Naive thymus-derived CD8-positive, alpha-beta T cell (primary cell): ENCODE data around the gene SKOR1. TPM values are rescaled to one million over a fixed set of nuclear protein-coding genes. Genes with fewer than 3 reads are reported as not detected.

ENCODE experiments used
- ATAC-seq, 2 donors: fragments of 150-1000 bp; cut with Tn5 transposase in 1 of 2; sonication (Bioruptor Pico), chemical (Tn5 transposase) in 1 of 2; 1 replicate in 1 of 2; 2 replicates in 1 of 2; pipeline ENCODE4 v1.10.0; 2021; ENCODE audit warnings: mild to moderate bottlenecking in 2 of 2, moderate library complexity in 2 of 2
- POLR2A ChIA-PET: fragments of 350-600 bp; sonication (Branson Sonifier 250); formaldehyde crosslinking; loops from one replicate; lab custom pipeline; 2021; ENCODE audit warnings: antibody characterized with exemption; lab: Charles Lee
- DNase-seq, 10 donors: peaks; one replicate each; pipeline versions ENCODE4 v3.0.0 to v3.0.0-alpha.2; 2020 to 2022
- H3K27ac Mint-ChIP-seq, 10 donors: one replicate each; pipeline ENCODE4 v1.8.0; 2020 to 2022; ENCODE audit warnings: mild to moderate bottlenecking in 10 of 10, mixed read lengths in 10 of 10, moderate library complexity in 4 of 10, inconsistent platforms in 1 of 10
- H3K27me3 Mint-ChIP-seq, 5 donors: one replicate each; pipeline ENCODE4 v1.8.0; 2021 to 2022; ENCODE audit warnings: mixed read lengths in 5 of 5
- H3K36me3 Mint-ChIP-seq, 3 donors: one replicate each; pipeline ENCODE4 v1.8.0; 2020 to 2022; ENCODE audit warnings: mixed read lengths in 3 of 3, mild to moderate bottlenecking in 2 of 3, inconsistent platforms in 1 of 3
- H3K4me1 Mint-ChIP-seq, 4 donors: one replicate each; pipeline ENCODE4 v1.8.0; 2021 to 2022; ENCODE audit warnings: mixed read lengths in 4 of 4
- H3K4me3 Mint-ChIP-seq, 10 donors: one replicate each; pipeline ENCODE4 v1.8.0; 2020 to 2022; ENCODE audit warnings: mild to moderate bottlenecking in 10 of 10, mixed read lengths in 10 of 10, moderate library complexity in 6 of 10, inconsistent platforms in 1 of 10
- H3K9me3 Mint-ChIP-seq, 9 donors: one replicate each; pipeline ENCODE4 v1.8.0; 2020 to 2022; ENCODE audit warnings: mixed read lengths in 9 of 9, mild to moderate bottlenecking in 3 of 9, inconsistent platforms in 1 of 9, moderate library complexity in 1 of 9
- polyA plus RNA-seq, 3 donors: library from polyadenylated mRNA; unstranded; fragments of 300-500 nt; fragmentation: Illumina TruSeq; gene quantifications; one replicate each; pipeline ENCODE4 v1.2.3, GENCODE V29; 2021
- total RNA-seq, 8 experiments: library from RNA in 2 of 8; stranded (reverse) in 2 of 8; gene quantifications; one replicate each; pipeline ENCODE4 v1.2.3 and lab custom pipeline; 2021 to 2026

Gene SKOR1
- total RNA-seq (1 to 10 TPM; 1.0 to 1.4 TPM), polyA plus RNA-seq (under 1 TPM in 1 of 3 donors, not detected in 2; 0.05 TPM), total RNA-seq (lab: John Stamatoyannopoulos, UW) (0.67 to 3.0 (median 1.4) reads per million in 6 experiments)

- ATAC-seq (peak in 1 of 2 donors; percentile 31), DNase-seq (peak in 1 of 10 donors; percentile 54)
- Mint-ChIP-seq H3K4me3 (peak within 1 kb of the TSS; percentile 39 to 90 (median 70)), H3K27ac (peak within 1 kb of the TSS in 1 of 10 donors; percentile 23), H3K4me1 (peaks cover 30 to 74% (median 61%) of the 10 kb centered on the region in 4 donors), H3K36me3 (peaks cover 0 to 6% (median 5%) of the 10 kb centered on the region in 3 donors), H3K27me3 (peaks cover 35 to 78% (median 62%) of the 10 kb centered on the region in 5 donors), H3K9me3 (peaks cover 0 to 5% (median 0%) of the 10 kb centered on the region in 9 donors)
- POLR2A ChIA-PET = interaction anchor here (0.8 kb wide), 1 partner anchor 8 kb away, joined by 3 read pairs; no protein-coding TSS in a partner anchor
Measured at GRCh38 chr15:67824976-67825880, at the start of gene SKOR1. Gene SKOR1 (plus strand): TSS chr15:67825509. CDS start chr15:67825603, 94 bp downstream.

GRCh38 chr15:67775998-67776397 is 49.3 kb upstream of the SKOR1 start:
- Mint-ChIP-seq H3K36me3 (peaks cover 0 to 19% (median 9%) of the 10 kb centered on the region in 3 donors), H3K4me3 (no peak overlapping the region), H3K4me1 (peaks cover 0 to 13% (median 0%) of the 10 kb centered on the region in 4 donors), H3K27ac (no peak overlapping the region), H3K9me3 (no peaks in the 10 kb centered on the region), H3K27me3 (no peaks in the 10 kb centered on the region)
- ATAC-seq (no peak), DNase-seq (no peak)
- POLR2A ChIA-PET = no interaction called here

- POLR2A ChIA-PET = no interaction called here
- H3K36me3 Mint-ChIP-seq = peaks cover 0 to 19% (median 11%) of the 10 kb centered on the region in 3 donors
- peaks cover 0 to 13% (median 0%) of the 10 kb centered on the region in 4 donors for H3K4me1 Mint-ChIP-seq
Measured at GRCh38 chr15:67776600-67776999, 48.7 kb upstream of the SKOR1 start.

GRCh38 chr15:67777071-67777470 is 48.2 kb upstream of the SKOR1 start:
- H3K4me3 Mint-ChIP-seq = no peak overlapping the region
- no peaks in the 10 kb centered on the region for H3K9me3 Mint-ChIP-seq
- POLR2A ChIA-PET = no interaction called here
- DNase-seq (no peak), ATAC-seq (no peak)
- peak overlapping the region in 1 of 10 donors; percentile 11 for H3K27ac Mint-ChIP-seq
- H3K27me3 Mint-ChIP-seq = no peaks in the 10 kb centered on the region
- peaks cover 0 to 19% (median 11%) of the 10 kb centered on the region in 3 donors for H3K36me3 Mint-ChIP-seq
- H3K4me1 Mint-ChIP-seq = peaks cover 0 to 17% (median under 1%) of the 10 kb centered on the region in 4 donors

More at GRCh38 chr15:67776600-67776999, 48.7 kb upstream of the SKOR1 start:
- no peak for DNase-seq
- no peak for ATAC-seq
- H3K27me3 Mint-ChIP-seq = no peaks in the 10 kb centered on the region
- H3K4me3 Mint-ChIP-seq = no peak overlapping the region
- no peaks in the 10 kb centered on the region for H3K9me3 Mint-ChIP-seq
- no peak overlapping the region for H3K27ac Mint-ChIP-seq

- H3K4me1 Mint-ChIP-seq = peaks cover 1 to 21% (median 4%) of the 10 kb centered on the region in 4 donors
- H3K36me3 Mint-ChIP-seq = peaks cover 0 to 14% (median 10%) of the 10 kb centered on the region in 3 donors
- no peak for ATAC-seq
- H3K4me3 Mint-ChIP-seq = no peak overlapping the region
- no peak overlapping the region for H3K27ac Mint-ChIP-seq
- H3K9me3 Mint-ChIP-seq = no peaks in the 10 kb centered on the region
- no peak for DNase-seq
- no peaks in the 10 kb centered on the region for H3K27me3 Mint-ChIP-seq
- POLR2A ChIA-PET = no interaction called here
Measured at GRCh38 chr15:67777773-67778172, 47.5 kb upstream of the SKOR1 start.

GRCh38 chr15:67778968-67779548 is 46.3 kb upstream of the SKOR1 start:
- Mint-ChIP-seq H3K4me1 (peaks cover 10 to 33% (median 16%) of the 10 kb centered on the region in 4 donors), H3K4me3 (no peak overlapping the region), H3K9me3 (no peaks in the 10 kb centered on the region), H3K27me3 (no peaks in the 10 kb centered on the region), H3K36me3 (peaks cover 0 to 9% (median 8%) of the 10 kb centered on the region in 3 donors), H3K27ac (no peak overlapping the region)
- POLR2A ChIA-PET = no interaction called here
- DNase-seq = no peak
- ATAC-seq = no peak

GRCh38 chr15:67779549-67780111 is 45.7 kb upstream of the SKOR1 start:
- H3K9me3 Mint-ChIP-seq = no peaks in the 10 kb centered on the region
- no peaks in the 10 kb centered on the region for H3K27me3 Mint-ChIP-seq
- peaks cover 0 to 8% (median 7%) of the 10 kb centered on the region in 3 donors for H3K36me3 Mint-ChIP-seq
- peak overlapping the region in 1 of 10 donors; percentile 18 for H3K27ac Mint-ChIP-seq
- peak overlapping the region in 1 of 10 donors; percentile 62 for H3K4me3 Mint-ChIP-seq
- DNase-seq = no peak
- H3K4me1 Mint-ChIP-seq = peaks cover 14 to 39% (median 22%) of the 10 kb centered on the region in 4 donors
- no peak for ATAC-seq
- POLR2A ChIA-PET = no interaction called here

- peaks cover 0 to 5% (median 4%) of the 10 kb centered on the region in 3 donors for H3K36me3 Mint-ChIP-seq
- no peaks in the 10 kb centered on the region for H3K9me3 Mint-ChIP-seq
- H3K27me3 Mint-ChIP-seq = no peaks in the 10 kb centered on the region
- ATAC-seq (no peak), DNase-seq (no peak)
- peaks cover 24 to 52% (median 33%) of the 10 kb centered on the region in 4 donors for H3K4me1 Mint-ChIP-seq
- POLR2A ChIA-PET = interaction anchor here (3.9 kb wide), 1 partner anchor 54 kb away, joined by 20 read pairs; no protein-coding TSS in a partner anchor
- peak overlapping the region in 1 of 10 donors; percentile 60 for H3K27ac Mint-ChIP-seq
- no peak overlapping the region for H3K4me3 Mint-ChIP-seq
Measured at GRCh38 chr15:67781061-67781460, 44.2 kb upstream of the SKOR1 start.

GRCh38 chr15:67781907-67782690 is 43.2 kb upstream of the SKOR1 start:
- POLR2A ChIA-PET = interaction anchor here (0.6 to 3.9 kb wide), 2 partner anchors 48 to 53 kb away, joined by 4 to 20 read pairs; no protein-coding TSS in a partner anchor
- Mint-ChIP-seq H3K36me3 (peaks cover 0 to 10% (median 5%) of the 10 kb centered on the region in 3 donors), H3K27ac (peak overlapping the region in 3 of 10 donors; percentile 9 to 80 (median 40)), H3K27me3 (no peaks in the 10 kb centered on the region), H3K4me1 (peaks cover 26 to 57% (median 35%) of the 10 kb centered on the region in 4 donors), H3K9me3 (no peaks in the 10 kb centered on the region), H3K4me3 (peak overlapping the region in 1 of 10 donors; percentile 9)
- ATAC-seq = no peak
- no peak for DNase-seq

GRCh38 chr15:67782691-67782991 is 42.7 kb upstream of the SKOR1 start:
- Mint-ChIP-seq H3K4me3 (no peak overlapping the region), H3K27me3 (no peaks in the 10 kb centered on the region), H3K9me3 (no peaks in the 10 kb centered on the region), H3K27ac (peak overlapping the region in 5 of 10 donors; percentile 40 to 89 (median 80)), H3K36me3 (peaks cover 0 to 12% (median 11%) of the 10 kb centered on the region in 3 donors), H3K4me1 (peaks cover 28 to 60% (median 35%) of the 10 kb centered on the region in 4 donors)
- POLR2A ChIA-PET = interaction anchor here (0.6 to 3.9 kb wide), 2 partner anchors 47 to 53 kb away, joined by 4 to 20 read pairs; no protein-coding TSS in a partner anchor
- ATAC-seq (no peak), DNase-seq (no peak)

GRCh38 chr15:67783303-67783702 is 42.0 kb upstream of the SKOR1 start:
- H3K9me3 Mint-ChIP-seq = peaks cover 0 to 2% (median 0%) of the 10 kb centered on the region in 9 donors
- H3K27me3 Mint-ChIP-seq = no peaks in the 10 kb centered on the region
- peaks cover 0 to 14% (median 12%) of the 10 kb centered on the region in 3 donors for H3K36me3 Mint-ChIP-seq
- POLR2A ChIA-PET = interaction anchor here (1.0 to 3.9 kb wide), 4 partner anchors 10 to 263 kb away, joined by 3 to 20 read pairs (median 4); partner anchors contain the start of gene RNU6-1
- DNase-seq (peak in 9 of 10 donors; percentile 31 to 78 (median 63)), ATAC-seq (peak; percentile 92)
- H3K4me3 Mint-ChIP-seq = peak overlapping the region; percentile 29 to 74 (median 59)
- H3K4me1 Mint-ChIP-seq = peaks cover 28 to 60% (median 35%) of the 10 kb centered on the region in 4 donors
- H3K27ac Mint-ChIP-seq = peak overlapping the region; percentile 39 to 89 (median 67)
